Cerebellar cortex (tissue), 1 donor: ENCODE data around the gene NT5M.

Source experiments
- DNase-seq: peaks from one replicate; pipeline ENCODE4 v3.0.0-alpha.2; 2015; ENCODE audit warnings: low spot score

The NT5M gene

DNA sequence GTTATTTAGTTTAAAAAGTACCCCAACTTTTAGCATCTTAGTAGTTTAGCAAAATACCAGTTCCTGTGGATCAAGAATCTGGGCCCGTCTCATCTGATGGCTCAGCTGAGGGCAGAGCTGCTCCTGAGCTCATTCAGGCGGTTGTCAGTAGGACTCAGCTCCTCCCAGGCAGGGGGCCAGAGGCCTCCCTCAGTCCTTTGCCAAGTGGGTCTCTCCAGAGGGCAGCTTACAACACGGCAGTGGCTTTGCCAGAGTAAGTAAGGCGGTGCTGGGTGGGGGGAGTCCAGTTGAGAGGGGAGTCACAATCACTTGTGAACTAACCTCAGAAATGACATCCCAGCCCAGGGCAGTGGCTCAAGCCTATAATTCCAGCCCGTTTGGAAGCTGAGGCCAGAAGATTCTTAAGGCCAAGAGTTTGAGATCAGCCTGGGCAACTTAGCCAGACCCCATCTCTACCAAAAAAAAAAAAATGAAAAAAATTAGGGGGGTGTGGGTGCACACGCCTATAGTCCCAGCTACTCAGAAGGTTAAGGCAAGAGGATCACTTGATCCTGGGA lies 92.2 kb downstream of the NT5M start:
- no peak for DNase-seq

DNA sequence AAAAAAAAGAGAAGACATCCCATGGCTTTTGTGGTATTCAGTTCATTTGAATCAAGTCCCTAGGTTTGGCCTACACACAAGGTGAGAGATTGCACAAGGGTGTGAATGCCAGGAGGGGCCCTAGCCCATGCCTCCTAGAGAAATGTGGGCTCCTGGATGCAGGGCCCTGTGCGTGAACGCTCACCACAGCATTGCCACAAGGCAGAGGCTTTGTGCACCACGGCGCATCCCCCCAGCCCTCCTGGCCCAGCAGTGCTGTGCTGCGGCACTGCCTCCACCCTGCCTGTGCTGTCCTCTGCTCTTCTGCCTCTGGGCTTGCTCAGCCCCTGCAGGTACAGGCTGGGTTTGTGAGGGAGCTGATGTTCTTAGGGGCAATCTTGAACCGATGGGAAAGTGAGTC lies 92.7 kb downstream of the NT5M start:
- DNase-seq, result no peak
